Stimulated activated CD8-positive, alpha-beta memory T cell treated with anti-CD3 and anti-CD28 coated beads, Interleukin-4, amount 100 ng/mL, for 4 hours (primary cell): Measurements from ENCODE around the gene PLCG1.

Experiments
- DNase-seq, 2 donors: peaks; one replicate each; pipeline ENCODE4 v3.0.0-alpha.2; 2020; ENCODE audit warnings: low read depth in 2 of 2, low spot score in 1 of 2

PLCG1 gene

GRCh38 chr20:41204304-41205265 is 67.2 kb downstream of the PLCG1 start:
- no peak for DNase-seq

GRCh38 chr20:41205313-41205712 is 68.0 kb downstream of the PLCG1 start:
- no peak for DNase-seq

- no peak for DNase-seq
Observed at GRCh38 chr20:41213150-41213820, 75.9 kb downstream of the PLCG1 start.

GRCh38 chr20:41214202-41214601 is 76.9 kb downstream of the PLCG1 start:
- no peak for DNase-seq

GRCh38 chr20:41214666-41215065 is 77.3 kb downstream of the PLCG1 start:
- DNase-seq: no peak

GRCh38 chr20:41217422-41217821 is 80.1 kb downstream of the PLCG1 start:
- no peak for DNase-seq

GRCh38 chr20:41218466-41218865 is 81.1 kb downstream of the PLCG1 start:
- DNase-seq: no peak

GRCh38 chr20:41219824-41220223 is 82.5 kb downstream of the PLCG1 start:
- no peak for DNase-seq

GRCh38 chr20:41221614-41222218 is 84.4 kb downstream of the PLCG1 start:
- no peak for DNase-seq

GRCh38 chr20:41222296-41222695 is 85.0 kb downstream of the PLCG1 start:
- DNase-seq: no peak

GRCh38 chr20:41222703-41223102 is 85.4 kb downstream of the PLCG1 start:
- no peak for DNase-seq

- DNase-seq: no peak
Observed at GRCh38 chr20:41223112-41223511, 85.8 kb downstream of the PLCG1 start.

- DNase-seq: no peak
Observed at GRCh38 chr20:41224281-41224680, 86.9 kb downstream of the PLCG1 start.

GRCh38 chr20:41225091-41225490 is 87.7 kb downstream of the PLCG1 start:
- no peak for DNase-seq

GRCh38 chr20:41226426-41226825 is 89.1 kb downstream of the PLCG1 start:
- DNase-seq: no peak
